Stimulated activated naive CD8-positive, alpha-beta T cell treated with anti-CD3 and anti-CD28 coated beads, Interleukin-15, Interleukin-2, amounts not matched to agents 100 U/mL and 50 U/mL, for 24 hours (primary cell): Measurements from ENCODE around the gene APOD.
"Not testable (repeated sequence)": the region's sequence is repeated elsewhere in the genome, so short reads cannot be mapped to it uniquely, and the experiment has no call there.

Experiments
- ATAC-seq: fragments of 150-1000 bp; cut with Tn5 transposase; one replicate; pipeline ENCODE4 v1.10.0; 2021
- DNase-seq: peaks from one replicate; pipeline ENCODE4 v3.0.0; 2021

The APOD gene

DNA sequence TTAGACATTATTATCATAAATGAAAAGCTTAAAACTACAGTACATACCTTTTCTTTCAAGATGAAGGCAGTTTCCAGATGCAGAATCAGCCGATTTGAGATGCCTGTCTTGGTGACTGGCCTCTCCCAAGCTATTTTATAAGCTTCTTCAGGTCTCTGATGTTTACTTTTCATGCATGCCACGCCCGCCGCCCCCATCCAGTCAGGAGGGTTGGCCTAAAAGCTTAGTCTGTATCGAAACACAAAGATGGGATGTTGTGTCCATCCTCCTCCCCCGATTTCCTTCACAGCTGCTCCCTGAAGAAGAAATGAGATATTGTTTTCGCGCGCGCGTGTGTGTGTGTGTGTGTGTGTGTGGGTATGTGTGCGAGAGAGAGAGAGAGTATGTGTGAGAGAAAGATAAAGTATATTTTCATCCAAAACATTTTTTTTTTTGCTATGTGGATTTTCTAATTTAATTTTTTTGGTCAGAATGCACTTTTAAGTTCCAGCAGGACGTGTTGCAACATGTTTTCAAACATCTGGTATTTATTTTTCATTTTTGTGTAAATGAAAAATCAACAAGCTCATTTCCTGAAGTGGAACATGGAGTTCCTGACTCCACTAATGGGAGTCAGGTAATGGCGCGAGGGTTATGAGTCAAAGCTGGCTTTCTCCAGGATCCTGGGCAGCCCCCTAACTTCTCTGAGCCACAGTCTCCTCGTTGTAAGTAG lies at the start of gene APOD:
TSS of gene APOD (minus strand) at position 110 of the 712 bp plus-strand sequence. CDS start 4,479 bp downstream, outside the sequence.
- ATAC-seq = no peak
- no peak for DNase-seq

DNA sequence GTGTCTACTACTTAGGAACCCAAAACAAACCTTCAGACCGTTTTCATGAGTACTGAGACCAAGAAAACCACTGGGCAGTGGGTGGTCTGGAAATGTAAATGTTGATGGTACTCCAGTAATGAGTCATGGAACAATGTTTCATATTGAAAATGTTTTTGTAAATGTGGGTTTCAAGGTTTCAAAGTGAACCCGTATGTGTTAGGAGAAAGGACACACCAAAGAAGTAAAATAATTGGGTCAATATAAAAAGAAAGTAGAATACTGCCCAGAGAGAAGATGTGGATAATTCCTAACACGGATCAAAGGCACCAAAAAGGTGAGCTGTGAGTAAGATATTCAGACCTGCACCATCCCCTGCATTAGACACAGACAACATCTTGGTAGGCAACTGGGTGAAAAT lies 49.6 kb upstream of the APOD start:
- DNase-seq, ATAC-seq: not testable (repeated sequence)

DNA sequence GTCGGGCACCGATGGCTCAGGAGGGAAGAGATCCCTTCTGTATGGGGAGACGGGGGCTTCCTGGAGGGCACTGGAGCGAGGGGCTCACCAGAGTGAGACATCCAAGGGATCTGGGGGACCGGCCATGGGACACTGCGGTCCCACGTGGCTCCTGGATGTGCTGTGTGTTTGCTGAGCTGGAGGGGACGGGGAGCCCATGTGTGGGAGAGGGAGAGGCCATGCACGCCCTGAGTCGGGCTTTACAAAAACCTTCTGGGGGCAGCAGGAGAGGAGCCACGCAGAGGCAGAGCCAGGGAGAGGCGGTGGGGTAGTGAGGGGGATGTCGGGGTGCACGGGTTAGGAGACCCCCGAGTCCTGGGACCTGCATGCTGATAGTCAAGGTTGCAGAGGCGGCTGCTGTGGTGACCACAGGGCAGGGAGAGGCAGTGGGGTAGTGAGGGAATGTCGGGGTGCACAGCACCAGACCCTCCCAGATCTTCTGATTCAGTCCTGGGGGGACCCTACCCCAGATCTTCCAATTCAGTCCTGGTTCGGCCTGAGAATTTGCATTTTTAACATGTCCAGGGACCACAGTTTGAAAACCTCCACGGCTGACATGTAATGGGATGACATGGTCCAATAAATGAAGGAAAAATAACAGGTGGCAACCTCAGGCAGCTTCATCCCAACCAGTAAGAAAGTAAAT lies 48.9 kb upstream of the APOD start:
- DNase-seq, ATAC-seq: not testable (repeated sequence)

DNA sequence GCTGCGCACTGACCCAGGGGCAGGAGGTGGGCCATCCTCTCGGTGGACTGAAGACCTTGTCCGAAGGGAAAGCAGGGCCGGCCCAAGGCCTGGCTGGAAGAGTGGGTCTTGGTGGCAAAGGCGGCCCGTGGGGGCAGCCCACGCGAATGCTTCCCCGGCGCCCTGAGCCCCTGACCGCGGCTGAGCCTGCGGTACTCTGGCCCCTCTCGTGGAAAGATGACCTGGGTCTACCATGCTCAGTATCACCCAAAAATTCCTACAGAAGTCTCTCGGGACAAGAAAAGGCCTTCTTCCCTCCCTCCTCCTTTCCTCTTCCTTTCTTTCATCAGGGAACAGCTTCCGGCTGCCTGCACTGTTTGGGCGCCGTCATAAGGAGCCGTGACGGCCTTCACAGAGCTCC lies 48.3 kb upstream of the APOD start:
- not testable (repeated sequence) for ATAC-seq, DNase-seq

DNA sequence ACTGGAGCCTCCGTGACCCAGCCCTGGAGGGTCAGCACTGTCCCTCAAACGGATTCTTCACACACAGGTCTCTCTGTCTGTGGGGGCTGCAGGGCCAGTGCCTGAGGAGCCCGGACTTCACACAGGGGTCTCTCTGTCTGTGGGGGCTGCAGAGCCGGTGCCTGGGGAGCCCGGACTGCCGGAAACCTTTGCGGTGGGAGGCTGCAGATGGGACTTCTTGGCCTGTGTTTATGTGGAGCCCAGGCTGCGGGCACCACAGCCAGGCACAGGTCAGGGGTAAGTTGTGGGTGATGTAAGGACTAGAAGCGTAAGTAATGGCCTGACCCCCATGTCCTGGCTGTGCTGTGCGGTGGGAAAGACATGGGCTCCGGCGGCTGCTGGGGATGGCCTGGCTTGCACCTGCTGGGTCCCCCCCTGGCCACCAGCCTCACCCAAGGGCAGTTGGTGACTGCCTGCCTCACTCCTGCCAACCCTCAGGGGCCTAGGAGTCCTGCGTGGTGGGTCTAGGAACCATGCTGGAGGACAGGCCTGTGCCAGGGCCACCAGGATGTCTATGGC lies 47.3 kb upstream of the APOD start:
- DNase-seq = not testable (repeated sequence)

DNA sequence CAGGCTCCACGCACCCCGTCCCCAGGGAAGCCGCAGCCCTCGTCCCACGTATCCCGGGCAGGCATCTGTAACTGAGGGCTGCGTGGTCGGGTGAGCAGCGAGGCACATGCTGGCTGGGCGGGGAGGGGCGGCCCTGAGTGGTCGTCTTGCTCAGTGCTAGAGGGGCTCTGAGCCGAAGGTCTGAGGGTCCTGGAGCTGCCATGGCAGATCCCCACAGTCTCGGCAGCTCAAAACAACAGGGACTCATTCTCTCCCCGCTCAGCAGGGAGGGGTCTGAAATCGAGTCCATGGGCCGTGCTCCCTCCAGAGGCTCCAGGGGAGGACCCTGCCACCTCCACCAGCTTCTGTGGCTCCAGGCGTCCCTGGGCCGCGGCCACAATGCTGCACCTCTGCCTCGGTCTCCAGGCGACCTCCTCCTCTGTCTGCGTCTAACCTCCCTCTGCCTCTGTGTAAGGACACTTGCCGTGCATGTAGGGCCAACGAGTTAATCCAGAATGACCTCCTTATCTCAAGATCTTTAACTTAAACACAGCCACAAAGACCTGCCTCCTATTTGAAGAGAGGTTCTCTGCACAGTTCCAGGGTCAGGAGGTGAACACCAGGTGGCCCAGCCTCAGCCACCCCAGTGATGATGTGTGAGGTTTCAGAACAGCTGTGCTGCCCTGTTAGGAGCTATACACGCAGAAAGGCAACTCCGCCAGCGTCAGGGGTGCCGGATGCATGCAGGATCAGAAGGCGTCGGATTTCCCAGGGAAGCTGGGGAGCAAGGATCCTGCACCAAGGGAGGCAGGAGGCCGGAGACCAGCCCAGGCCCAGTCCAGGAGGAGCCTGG lies 46.6 kb upstream of the APOD start:
- not testable (repeated sequence) for ATAC-seq, DNase-seq

More for the DNA sequence above, 47.3 kb upstream of the APOD start:
- ATAC-seq = not testable (repeated sequence)

DNA sequence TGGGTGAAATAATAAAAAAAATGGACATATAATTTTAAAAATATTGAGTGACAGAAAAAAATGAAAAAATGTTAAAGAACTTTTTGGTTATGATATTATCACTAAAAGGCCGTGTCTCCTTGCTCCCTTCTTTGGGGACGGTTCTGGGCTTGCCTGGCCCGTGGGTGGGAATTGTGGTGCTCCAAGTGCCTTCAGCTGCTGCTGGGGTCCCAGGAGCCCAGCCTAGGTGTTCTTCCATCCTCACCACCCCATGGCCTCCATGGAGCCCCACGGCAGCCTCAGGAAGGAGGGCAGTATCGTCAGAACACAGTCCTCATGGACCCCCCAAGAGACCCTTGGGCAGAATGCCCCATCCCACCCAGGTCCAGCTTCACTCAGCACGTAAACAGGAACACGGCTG lies 45.9 kb upstream of the APOD start:
- not testable (repeated sequence) for DNase-seq, ATAC-seq

DNA sequence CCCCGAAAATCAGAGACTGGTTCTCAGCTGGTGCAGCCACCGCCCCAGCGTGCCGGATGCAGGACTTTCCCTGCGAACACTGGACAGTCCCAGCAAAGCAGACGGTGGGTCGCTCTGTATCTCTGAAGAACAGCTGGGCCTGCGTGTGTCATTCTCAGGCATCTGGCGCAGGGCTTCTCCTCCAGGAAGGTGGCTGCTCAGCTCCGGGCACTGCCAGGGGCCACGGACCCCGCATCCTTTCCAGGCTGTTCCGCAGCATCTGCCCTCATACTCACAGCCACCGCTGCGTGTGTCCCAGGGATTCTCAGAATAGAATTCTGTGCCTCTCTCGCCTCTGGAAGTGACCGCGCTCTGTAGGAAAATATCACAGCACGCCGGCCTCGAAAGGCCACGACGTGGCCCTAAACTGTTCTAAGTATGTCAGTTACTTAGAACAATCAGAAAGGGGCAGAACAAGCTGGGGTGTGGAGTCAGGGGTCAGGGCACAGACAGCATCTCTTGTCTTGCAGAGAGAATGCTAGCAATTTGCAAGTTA lies 44.7 kb upstream of the APOD start:
- not testable (repeated sequence) for DNase-seq, ATAC-seq

DNA sequence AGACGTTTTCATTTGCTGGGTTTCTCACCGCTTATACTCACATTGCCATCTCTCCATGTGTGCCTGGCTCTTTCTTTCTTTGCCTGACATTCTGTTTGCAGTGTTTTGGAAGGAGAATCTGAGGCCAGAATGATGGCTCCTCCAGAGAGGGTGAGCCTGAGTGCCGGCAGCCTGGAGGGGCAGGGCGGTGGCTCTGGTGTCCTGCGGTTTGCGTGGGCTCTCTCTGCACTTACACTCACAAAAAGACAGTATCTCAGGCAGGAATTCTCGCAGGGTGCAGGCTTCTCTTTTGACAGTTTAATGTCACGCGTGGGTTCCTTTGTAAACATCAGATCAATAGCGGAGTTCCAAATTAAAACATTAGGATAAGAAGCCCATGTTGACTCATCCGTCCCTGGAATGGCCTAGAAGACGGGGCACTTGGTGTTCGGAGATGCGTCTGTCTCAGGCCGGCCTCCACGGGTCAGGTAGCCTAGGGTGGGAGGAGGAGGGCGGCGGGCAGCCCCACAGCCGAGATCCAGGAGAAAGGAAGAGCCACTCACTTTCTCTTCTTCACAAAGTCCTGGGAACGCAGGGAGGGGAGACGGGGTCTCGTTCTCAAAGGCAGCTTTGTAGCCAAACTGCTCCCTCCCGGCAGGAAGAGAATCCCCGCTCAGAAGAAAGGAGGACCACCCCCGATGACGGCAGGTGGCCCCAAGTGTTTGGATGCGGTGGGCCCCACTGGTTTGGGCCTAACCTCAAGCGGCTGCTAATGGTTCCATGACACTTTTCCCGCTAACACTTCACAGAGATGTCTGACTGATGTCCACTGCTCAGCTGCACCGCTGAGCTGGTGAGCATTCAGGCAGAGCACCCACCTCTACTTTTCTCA lies 44.0 kb upstream of the APOD start:
- ATAC-seq, DNase-seq: not testable (repeated sequence)

DNA sequence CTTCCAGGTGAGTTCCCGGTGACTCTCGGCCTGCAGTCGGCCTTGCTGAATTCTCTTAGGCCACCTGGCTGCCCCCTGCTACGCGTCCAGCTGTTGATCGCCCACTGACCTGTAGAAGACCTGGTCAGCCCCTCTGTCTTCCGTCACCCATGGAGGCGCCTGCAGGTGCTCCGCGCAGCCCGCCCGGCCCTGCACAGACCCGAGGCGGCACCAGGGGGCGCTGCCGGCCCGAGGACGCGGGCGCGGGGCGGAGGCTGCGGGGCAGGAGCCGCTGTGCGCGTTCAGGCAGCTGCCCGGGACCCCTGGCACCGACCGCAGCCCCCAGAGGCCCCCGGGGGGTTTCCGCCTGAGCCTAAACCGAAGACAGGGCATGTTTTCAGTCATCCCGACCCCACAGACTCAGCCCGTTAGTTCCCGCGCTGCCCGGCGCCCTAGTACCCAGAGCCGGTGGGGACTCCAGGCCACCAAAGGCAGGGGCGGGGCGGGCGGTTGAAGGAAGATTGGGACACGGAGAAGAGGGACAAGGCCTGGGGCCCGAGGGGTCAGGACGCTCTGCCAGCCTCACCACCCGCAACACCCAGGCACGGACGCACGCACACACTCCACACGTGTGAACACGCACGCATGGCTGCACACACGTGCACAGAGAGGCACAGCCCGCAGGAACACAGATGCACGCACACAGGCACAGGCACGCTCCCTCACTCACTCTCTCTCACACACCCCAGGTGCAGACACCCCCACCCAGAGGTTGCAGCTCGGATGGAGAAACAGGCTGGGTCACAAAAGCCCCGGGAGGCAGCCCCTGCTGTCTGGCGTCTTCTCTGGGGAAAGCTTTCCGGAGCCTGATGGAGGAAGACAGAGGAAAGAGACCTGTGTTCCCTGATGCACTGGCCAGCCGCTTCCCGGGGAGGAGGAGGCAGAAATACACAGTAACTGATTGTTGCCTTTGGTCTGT lies 41.1 kb upstream of the APOD start:
- ATAC-seq = peak; percentile 87
- DNase-seq = not testable (repeated sequence)

DNA sequence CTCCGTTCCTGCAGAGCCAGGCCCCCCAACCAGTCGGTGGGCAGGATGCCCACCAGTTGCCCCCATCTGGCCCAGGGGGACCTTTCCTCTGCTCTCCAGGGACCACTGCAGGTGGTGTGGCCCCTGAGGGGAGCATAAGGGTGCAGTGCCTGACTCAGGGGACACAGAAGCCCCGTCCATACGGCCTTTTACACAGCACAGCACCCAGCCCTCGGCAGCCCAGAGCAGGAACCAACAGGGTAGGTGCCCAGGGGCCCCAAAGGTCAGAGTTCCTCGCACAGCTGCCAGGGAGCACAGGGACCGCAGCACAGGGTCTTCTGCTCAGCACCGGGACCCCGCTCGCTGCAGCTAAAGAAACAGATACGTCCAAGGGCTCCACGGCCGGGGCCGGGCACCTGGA lies 40.4 kb upstream of the APOD start:
- not testable (repeated sequence) for DNase-seq, ATAC-seq

DNA sequence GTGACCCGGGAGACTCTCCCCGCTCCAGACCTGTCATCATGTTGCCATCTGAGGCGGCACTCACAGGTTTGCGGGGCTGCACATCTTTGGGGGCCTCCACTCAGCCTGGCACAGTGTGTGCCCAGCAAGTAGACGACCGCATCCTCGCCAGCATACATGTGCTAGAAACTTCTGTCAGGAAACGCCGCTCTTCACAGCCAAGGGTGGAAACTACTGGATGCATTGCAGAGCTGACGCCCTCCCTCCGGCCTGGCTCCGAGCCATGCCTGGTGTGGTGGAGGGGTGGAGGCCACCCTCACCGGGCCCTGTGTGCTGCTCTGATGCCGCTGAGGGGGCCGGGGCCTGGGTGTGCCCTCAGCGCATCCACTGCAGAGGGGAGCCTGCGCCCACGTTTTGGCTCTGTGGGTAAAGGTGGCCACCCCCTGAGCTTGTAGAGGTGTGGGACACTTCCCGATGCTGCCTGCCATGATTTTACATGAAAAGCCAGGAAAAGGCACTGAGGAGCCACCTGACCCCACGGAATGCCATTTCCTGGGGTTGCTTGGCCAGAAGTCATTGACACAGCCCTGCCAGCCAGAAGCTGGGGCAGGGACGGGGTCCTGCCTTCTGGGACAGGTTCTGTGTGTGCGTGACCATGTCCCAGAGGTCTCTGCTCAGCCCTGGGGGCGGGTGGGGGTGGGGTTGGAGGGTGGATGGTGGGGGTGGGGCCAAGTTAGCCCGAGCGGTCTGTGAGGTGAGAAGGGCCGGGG lies 39.7 kb upstream of the APOD start:
- ATAC-seq, DNase-seq: not testable (repeated sequence)

DNA sequence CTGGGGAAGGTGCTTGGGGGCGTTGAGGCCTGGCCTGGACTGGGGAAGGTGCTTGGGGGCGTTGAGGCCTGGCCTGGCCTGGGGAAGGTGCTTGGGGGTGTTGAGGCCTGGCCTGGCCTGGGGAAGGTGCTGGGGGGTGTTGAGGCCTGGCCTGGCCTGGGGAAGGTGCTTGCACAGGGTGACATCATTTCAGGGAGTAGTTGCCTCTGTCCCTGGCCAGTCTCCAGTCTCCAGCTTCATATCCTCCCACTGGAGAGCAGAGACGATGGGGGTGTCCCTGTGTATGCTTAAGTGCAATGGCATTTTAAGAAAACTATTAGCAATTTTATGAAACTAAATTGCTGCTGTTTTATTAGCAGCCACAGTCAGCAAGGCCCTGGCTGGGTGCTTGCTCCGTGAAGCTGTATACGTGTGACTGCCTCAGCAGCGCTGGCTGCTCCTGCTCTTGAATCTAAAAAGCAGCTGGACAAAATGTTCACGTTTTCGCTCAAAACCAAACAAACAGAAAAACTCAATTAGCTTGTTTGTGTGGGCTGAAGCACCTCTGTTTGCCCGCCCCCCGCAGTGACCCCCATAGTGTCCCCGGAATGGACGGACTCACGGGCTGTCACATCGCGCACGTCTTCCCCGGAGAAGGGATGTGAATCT lies 38.9 kb upstream of the APOD start:
- not testable (repeated sequence) for ATAC-seq, DNase-seq

DNA sequence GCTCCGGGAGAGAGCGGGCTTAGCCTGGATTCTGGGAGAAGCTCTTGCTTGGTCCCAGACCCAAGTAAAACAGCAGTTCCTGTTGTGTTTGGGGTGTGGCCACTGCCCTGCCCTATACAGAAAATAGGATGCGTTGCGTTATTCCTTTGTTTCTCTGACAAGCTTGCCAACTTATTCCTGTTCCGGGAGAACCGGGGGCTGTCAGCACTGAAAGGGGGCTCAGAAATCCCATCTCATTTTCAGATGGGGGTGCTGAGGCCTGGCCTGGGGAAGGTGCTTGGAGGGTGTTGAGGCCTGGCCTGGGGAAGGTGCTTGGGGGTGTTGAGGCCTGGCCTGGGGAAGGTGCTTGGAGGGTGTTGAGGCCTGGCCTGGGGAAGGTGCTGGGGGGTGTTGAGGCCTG lies 38.3 kb upstream of the APOD start:
- not testable (repeated sequence) for ATAC-seq, DNase-seq

DNA sequence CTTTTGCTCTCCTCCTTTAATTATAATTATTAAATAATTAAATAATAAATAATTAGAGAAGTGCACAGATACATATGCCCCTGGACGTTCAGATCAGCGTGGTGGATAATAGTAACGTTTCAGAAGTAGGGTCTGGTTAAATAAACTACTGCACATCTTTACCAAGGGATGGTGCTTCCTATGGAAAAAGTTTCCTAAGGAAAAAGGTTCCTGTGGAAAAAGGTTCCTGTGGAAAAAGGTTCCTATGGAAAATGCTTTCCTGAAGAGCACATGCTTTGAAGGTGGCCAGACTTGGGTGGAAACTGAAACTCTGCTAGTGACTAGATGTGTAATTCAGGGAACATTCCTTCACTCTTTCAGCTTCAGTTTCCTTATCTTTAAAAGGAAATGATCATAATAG lies 37.4 kb upstream of the APOD start:
- DNase-seq, ATAC-seq: not testable (repeated sequence)

DNA sequence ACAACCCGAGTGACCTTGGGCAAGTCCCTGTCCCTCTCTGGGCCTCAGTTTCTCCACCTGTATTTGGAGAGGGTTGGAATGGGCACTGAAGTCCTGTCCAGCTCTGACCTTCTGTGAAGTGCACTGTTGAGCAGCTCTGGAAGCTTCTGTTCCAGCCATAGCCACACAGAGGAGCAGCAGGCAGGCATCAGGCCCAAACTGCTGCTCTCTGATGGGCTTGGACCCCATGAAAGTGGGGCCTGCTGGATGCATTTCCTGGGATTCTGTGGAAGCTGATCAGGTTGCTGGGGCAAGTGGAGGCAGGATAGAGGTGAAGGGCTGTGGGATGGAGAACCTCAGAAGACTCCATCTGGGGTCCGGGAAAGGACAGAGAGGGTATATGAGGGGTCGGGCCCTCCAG lies 36.7 kb upstream of the APOD start:
- not testable (repeated sequence) for ATAC-seq, DNase-seq

DNA sequence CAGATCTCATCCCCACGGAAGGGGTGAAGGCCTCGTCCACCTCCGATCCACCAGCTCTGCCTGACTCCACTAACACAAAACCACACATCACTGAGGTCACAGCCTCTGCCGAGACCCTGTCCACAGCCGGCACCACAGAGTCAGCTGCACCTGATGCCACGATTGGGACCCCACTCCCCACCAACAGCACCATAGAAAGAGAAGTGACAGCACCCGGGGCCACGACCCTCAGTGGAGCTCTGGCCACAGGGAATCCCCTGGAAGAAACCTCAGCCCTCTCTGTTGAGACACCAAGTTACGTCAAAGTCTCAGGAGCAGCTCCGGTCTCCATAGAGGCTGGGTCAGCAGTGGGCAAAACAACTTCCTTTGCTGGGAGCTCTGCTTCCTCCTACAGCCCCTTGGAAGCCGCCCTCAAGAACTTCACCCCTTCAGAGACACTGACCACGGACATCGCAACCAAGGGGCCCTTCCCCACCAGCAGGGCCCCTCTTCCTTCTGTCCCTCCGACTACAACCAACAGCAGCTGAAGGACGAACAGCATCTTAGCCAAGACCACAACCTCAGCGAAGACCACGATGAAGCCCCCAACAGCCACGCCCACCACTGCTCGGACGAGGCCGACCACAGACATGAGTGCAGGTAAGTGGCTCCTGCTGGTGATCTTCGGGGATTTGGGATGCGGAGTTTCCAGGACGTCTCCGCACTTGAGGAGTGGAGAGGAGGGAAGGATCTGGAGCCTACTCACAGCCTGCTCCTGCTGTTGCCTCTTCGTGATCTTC lies 36.0 kb upstream of the APOD start:
- DNase-seq, ATAC-seq: not testable (repeated sequence)
